ENCODE measurements around the gene LPA.
"Not testable (repeated sequence)": the region's sequence is repeated elsewhere in the genome, so short reads cannot be mapped to it uniquely, and the experiment has no call there.

LPA gene

DNA sequence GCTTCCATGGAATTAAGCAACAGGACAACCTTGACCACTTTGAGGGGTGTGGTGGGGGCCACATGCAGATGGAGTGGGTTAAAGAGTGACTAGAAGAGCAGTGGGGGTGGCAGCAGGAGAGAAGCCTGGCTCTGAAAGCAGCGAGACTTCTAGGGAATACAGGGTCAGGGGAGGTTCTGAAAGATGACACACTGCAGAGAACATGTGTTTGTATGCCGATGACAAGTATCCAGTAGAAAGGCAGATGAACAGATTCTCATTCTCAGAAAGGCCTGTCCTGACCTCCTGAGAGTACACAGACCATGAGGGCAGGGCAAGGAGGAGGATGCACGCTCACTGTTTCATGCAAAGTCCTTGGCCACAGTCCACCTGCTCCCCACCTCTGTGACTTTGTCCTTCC, 2.9 kb downstream of the LPA start:
- no peak for DNase-seq (ENCODE audit: low read depth)

DNA sequence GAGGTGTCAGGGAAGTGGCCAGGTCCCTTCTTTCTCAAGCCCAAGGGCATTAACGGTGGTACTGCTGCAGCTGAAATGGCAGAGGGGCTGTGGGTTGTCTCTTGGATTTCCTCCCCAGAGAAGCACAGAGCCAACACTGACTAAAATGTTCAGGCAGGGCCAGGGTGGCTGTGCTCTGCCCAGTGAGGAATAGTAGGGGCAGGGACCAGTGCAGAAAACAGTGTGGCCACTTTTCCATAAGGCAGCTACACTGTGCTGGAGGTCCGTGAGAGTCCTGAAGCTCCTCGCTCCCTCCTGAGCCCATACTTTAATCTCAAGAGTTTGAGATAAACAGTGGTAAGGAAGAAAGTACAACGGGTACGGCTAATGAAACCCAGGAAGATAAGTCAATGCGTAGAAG, 4.5 kb downstream of the LPA start:
- DNase-seq (ENCODE audit: low read depth) = no peak

DNA sequence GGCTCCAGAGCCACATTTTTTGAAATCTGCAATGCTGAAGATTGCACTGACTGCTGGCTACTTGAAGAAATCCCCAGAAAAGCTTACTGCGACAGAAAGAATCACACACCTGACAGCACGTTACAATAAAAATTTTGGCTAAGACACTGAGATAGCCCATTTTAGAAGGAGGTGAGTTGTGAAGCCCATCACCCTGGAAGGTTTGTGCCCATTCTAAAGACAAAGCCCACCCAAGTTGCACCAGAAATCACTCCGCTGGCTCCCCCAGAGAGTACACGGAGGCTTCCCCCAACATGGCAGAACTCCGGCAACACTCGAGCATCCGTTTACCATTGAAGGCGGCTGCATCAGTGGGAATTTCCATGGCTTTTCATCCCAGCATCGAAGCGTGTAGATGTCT, 29.4 kb downstream of the LPA start:
- peak; percentile 2 for DNase-seq (ENCODE audit: low read depth)

DNA sequence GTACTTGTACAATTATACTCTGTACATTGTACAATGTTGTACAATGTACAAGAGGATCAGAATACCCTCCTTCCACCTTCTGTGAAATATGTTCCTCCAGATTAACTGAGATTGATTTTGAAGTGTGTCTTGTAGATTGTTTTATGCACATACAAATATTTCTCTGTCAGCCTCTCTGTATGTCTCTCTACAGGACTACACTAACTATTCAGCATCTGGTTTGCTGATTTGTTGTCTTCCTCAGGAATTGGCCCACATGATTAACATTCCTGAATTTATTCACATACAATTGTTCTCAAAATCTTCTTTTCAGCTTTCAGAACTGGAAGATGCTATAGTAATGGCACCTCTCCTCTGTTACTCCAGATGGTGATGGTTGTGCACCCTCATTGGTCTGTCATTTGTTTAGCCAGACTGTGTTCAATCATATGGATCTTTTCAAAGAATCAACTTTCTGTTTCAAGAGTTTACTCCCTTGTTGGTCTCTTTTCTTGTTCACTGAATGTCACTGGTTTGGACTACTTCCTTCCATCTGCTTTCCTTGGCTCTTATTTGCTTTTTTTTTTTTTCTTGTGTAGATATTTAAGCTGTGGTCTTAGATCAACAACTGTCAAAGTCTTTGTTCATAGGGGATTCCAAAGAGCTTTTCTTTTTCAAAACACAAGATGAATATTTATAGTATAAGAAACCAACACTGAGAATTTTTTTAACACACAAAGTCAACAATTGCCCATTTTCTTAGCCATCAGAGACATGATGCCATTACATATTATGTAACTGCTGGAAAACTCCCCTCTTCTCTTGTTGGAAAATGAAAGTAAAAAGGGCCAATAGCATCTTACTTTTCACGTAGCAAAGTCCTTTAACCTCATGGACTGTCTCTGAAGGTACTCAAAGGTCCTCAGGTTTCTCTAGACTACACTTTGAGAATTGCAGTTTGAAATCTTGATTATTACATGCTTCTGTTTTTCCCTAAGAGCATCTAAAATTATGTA, 67.9 kb downstream of the LPA start:
- DNase-seq (ENCODE audit: low read depth) = no peak

DNA sequence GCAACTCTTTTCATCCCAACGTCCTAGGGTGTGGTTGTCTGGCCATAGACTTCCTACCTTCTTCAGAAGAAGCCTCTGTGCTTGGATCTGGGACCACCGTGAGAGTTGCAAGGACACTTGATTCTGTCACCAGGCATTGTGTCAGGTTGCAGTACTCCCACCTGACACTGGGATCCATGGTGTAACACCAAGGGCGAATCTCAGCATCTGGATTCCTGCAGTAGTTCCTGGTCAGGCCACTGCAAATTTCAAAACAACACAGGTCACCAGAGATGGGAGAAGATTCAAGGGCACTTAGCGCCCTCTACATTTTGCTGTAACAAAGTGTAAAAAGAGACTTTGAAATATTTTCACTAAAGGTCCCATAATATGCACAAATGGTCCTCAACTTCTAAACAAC, 68.8 kb downstream of the LPA start:
- DNase-seq (ENCODE audit: low read depth) = not testable (repeated sequence)

DNA sequence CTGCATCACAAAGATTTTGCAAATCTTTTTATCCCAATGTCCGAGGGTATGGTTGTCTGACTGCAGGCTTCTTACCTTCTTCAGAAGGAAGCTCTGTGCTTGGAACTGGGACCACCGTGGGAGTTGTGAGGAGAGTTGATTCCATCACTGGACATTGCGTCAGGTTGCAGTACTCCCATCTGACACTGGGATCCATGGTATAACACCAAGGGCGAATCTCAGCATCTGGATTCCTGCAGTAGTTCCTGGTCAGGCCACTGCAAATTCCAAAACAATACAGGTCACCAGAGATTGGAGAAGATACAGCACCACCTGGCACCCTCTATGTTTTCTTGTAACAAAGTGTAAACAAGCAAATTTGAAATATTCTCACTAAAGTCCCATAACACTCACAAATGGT, 77.7 kb downstream of the LPA start:
- no peak for DNase-seq (ENCODE audit: low read depth)

DNA sequence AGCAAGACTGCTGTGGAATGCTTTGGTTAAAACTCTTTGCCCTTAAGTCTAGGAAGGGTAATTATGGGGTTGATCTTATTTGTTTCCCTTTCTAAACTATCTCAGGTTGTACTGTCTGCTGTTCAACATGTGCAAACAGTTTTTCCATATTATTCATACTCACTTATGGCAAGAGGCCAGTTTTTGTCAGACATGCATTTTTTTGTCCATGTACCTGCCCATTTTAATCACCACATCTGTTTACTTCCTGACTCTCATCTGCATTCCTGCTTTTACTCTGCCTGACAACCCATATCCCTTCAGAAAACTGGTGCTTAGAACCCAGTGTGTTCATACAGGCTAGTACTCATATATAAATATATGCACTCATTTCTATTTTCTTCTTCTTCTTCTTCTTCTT, 80.3 kb downstream of the LPA start:
- no peak for DNase-seq (ENCODE audit: low read depth)

DNA sequence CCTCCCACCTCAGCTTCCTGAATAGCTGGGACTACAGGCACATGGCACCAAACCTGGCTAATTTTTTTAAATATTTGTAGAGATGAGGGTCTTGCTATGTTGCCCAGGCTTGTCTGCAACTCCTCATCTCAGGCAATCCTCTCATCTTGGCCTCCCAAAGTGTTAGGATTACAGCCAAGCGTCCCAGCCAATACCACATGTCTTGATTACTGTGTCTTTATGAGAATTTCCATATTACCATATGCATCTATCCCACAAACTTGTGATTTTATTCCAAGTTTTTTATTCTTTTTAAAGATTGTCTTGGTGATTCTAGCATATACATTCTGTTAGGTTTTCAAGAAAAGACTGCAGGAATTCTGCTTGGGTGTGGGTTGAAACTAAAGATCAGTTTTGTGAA, 82.7 kb downstream of the LPA start:
- DNase-seq (ENCODE audit: low read depth) = no peak

DNA sequence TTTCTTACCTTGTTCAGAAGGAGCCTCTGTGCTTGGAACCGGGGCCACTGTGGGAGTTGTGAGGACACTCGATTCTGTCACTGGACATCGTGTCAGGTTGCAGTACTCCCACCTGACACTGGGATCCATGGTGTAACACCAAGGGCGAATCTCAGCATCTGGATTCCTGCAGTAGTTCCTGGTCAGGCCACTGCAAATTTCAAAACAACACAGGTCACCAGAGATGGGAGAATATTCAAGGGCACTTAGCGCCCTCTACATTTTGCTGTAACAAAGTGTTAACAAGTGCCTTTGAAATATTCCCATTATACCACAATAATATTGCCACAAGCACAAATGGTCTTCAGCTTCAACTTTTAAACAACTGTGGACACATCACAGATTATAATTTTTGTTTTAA, 85.6 kb downstream of the LPA start:
- not testable (repeated sequence) for DNase-seq (ENCODE audit: low read depth)

DNA sequence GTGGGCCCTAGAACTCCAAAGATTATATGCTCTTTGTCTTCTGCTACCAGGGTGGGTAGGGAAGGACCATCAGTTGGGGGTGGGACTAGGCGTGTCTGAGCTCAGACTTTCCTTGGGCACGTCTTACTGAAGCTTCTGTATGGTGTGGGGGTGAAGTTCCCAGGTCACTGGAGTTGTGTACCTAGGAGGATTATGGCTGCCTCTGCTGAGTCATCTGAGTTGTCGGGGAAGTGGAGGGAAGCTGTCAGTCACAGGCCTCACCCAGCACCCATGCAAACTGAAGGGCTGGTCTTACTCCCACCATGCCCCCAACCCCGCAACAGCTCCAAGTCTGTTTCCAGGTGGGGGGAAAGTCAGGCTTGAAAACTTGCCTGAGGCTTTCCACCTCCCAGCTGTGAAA, 90.1 kb downstream of the LPA start:
- DNase-seq (ENCODE audit: low read depth) = no peak

DNA sequence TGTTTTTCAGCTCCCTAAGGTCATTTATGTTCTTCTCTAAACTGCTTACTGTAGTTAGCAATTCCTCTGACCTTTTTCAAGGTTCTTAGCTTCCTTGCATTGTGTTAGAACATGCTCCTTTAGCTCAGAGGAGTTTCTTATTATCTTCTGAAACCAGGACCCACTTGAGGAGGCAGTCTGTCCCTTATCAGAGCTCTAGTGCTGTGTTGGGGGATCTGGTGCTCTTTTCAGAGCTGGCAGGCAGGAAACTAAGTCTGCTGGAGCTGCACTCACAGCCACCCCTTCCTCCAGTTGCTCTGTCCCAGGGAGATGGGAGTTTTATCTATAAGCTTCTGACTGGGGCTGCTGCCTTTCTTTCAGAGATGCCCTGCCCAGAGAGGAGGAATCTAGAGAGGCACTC, 92.9 kb downstream of the LPA start:
- DNase-seq (ENCODE audit: low read depth) = not testable (repeated sequence)

DNA sequence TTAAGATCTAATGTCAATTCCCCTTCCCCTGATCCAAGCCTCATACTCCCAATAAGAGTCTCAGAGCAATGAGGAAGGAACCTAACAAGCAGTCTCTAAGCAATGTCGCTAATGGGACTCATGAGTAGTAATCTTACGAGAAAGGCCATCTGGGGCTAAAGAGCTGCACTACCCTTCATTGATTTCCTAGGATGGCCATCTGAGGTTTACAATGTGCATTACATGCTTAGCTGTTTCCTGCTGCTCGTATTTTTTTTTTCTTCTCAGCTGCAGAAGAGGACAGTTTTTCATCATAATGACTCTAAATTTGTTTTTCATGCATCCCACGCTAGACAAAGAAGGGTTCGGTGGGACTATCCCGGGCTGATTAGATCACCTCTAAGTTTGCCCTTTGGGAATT, 119.3 kb downstream of the LPA start:
- DNase-seq (ENCODE audit: low read depth) = no peak

DNA sequence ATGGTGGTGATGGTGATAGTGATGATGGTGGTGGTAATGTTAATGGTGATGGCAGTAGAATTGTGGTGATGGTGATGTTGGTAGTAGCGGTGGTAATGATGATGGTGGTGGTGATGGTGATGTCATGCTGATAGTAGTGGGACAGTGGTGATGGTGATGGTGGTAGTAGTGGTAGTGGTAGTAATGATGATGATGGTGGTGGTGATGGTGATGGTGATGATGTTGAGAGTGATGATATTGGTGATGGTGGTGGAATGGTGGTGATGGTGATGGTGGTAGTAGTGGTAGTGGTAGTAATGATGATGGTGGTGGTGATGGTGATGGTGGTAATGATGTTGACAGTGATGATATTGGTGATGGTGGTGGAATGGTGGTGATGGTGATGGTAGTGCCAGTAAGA, 128.8 kb downstream of the LPA start:
- DNase-seq (ENCODE audit: low read depth) = no peak

DNA sequence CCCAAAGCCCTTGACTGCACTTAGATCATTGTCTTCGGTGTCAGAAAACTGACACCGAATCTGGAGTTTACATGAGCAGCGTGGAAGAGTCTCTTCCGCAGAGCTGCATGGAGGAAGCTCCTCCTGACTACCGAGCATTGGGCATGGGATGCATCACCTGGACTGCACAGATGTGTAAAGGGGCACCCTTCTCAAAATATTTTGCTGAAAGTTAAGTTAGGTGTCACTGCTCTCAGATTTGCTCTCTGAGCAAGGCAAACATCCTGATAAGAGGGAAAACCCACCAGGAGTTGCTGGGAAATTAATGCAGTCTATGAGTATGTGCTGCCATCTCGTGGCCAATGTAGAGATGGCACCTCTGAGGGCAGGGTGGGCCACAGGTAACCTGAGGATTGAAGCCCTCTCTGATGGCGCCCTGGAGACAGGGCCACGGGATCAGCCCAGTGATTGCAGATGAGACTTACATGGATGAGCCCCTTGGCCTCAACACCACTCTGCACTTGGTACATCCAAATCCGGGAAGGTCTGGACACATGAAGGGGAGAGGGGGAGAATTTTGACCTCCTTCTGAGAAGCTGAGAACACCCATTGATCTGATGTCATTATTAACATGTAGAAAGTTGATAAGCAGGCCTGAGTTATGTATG, 129.9 kb downstream of the LPA start:
- DNase-seq (ENCODE audit: low read depth) = peak; percentile 26

DNA sequence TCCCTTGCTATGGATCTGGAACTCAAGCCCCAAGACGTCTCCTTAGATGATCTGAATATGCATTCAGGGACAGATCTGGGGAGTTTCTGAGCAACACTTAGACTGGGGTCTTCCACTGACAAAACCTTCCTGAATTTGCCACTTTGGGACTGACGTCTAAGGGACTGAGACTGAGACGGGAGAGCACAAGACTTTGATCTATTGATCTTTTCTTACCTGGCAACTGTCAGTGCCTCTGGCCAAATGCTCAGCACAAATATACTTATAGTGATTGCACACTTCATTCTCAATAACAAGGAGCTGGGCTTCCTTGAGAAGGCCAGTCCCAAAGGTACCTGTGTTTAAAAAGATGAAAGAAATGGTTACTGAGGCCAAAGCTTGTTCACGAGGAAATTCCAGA, 131.8 kb downstream of the LPA start:
- DNase-seq (ENCODE audit: low read depth) = no peak

DNA sequence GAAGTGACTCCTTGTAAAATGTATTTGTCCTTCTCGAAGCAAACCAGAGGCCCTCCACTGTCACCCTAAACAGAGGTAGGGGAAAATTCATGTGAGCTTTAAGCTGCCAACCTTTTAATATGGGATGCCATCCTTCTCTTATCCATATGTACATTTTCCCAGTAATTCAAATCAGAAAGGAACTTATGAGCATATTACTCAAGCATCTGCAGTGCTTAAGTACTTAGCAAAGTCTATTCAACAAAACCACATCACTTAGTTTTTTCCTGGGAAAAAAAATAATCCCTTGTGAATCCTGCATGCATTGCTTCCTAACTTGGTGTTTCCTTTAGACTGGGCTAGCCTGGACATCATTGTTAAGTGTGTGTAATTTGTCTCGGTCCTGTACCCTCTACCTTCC, 132.2 kb downstream of the LPA start:
- DNase-seq (ENCODE audit: low read depth) = no peak

DNA sequence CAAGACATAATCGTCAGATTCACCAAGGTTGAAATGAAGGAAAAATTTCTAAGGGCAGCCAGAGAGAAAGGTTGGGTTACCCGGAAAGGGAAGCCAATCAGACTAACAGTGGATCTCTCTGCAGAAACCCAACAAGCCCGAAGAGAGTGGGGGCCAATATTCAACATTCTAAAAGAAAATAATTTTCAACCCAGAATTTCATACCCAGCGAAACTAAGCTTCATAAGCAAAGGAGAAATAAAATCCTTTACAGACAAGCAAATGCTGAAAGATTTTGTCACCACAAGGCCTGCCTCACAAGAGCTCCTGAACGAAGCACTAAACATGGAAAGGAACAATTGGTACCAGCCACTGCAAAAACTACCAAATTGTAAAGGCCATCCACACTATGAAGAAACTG, 134.6 kb downstream of the LPA start:
- not testable (repeated sequence) for DNase-seq (ENCODE audit: low read depth)

DNA sequence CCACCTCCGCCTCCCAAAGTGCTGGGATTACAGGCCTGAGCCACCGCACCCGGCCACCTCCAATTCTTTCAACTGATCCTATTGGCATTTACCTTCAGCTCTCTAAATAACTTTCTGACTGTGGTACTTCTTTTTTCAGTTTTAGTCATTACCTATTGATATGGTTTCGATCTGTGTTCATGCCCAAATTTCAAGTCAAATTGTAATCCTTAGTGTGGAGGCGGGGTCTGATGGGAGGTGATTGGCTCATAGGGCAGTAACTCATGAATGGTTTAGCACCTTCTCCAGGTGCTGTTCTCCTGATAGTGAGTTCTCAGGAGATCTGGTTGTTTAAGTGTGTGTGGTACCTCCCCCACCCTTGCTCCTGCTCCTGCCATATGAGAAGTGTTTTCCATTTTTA, 140.9 kb downstream of the LPA start:
- no peak for DNase-seq (ENCODE audit: low read depth)

DNA sequence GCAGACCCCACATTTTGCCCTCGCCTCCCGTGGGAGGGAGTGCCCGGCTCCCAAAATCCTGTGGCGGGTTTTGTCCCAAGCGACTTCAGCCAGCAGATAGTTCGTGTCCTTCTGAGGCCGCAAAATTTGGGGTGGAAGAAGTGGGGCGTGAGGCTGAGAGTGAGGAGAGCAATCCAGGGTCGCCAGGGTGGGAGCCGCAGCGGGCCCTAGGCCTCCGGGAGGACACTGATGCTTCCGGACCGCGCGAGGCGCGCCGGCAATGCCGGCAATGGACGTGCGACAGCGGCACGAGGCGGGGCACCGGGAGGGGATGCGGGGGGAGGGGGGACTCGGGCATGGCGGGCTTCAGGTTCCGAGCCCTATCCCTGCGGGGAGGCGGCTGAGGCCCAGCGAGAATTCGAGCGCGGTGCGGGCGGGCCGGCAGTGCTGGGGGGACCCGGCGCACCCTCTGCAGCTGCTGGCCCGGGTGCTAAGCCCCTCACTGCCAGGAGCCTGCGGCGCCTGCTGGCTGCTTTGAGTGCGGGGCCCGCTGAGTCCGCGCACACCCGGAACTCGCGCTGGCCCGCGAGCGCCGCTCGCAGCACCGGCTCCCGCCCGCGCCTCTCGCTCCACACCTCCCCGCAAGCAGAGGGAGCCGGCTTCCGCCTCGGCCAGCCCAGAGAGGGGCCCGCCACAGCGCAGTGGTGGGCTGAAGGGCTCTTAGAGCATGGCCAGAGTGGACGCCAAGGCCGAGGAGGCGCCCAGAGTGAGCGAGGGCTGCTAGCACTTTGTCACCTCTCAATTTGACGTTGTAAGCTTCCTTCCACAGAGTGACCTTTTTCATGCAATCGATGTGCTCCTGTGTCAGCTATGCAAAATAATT, 143.8 kb downstream of the LPA start:
- peak; percentile 60 for DNase-seq (ENCODE audit: low read depth)

DNA sequence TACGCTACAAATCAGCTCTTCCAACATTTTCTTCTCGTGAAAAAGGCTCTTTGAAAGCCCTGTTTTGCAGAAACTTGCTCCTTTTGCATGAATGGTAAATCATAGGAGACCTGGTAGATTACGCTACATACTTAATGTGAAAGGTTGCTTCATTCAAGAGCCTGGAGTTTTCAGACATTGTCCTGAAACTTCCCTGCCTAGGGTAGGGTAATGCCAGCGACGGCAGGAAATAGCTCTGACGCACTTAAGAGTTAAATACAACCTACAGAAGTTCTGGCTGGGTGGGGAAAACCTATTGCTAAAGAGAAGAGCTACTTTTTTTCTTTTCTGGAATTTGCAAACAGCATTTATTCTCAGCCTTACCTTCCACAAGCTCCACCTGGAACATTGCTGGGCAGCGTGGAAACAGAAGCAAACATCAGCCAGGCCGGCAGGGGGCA, 144.5 kb downstream of the LPA start:
- DNase-seq (ENCODE audit: low read depth) = no peak

DNA sequence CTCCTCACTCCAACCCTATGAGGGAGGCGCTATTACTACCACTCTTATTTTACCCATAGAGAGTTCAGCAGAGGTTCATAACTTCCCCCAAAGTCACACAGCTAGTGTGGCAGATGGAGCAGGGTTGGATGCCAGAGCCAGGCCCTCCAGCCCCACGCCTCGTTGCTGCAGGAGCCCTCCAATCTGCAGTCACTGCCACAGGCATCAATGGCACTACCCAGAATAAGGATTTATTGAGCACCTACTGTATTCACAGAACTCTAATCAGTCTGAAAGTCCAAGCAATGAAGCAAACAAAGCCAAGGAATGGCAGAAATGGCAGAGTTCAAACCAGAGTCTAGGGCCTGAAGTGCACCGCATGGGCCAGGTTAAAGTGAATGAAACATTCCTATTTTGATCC, 144.9 kb downstream of the LPA start:
- DNase-seq (ENCODE audit: low read depth) = no peak

DNA sequence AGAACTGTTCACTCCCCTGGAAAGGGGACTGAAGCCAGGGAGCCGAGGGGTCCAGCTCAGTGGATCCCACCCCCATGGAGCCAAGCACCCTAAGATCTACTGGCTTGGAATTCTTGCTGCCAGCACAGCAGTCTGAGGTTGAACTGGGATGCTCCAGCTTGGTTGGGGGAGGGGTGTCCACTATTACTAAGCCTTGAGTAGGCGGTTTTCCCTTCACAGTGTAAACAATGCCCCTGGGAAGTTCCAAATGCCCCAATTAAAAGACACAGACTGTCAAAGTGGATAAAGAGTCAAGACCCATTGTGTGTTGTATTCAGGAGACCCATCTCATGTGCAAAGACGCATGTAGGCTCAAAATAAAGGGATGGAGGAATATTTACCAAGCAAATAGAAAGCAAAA, 150.2 kb downstream of the LPA start:
- DNase-seq (ENCODE audit: low read depth) = no peak

Data from fibroblast of gingiva (primary cell).